ENCODE measurements around the gene ERAP2. TPM values are rescaled to one million over a fixed set of nuclear protein-coding genes. Genes with fewer than 3 reads are reported as not detected.
A peak's percentile ranks its signal among the peaks of the same experiment; 100 is the strongest.

ERAP2 gene
- total and polyA plus RNA-seq, 10 of the 15 experiments (the other 5 are each of a cell fraction or from before 2014, with no cell fraction given), result 4.0 to 28.7 (median 11.7) TPM

DNA sequence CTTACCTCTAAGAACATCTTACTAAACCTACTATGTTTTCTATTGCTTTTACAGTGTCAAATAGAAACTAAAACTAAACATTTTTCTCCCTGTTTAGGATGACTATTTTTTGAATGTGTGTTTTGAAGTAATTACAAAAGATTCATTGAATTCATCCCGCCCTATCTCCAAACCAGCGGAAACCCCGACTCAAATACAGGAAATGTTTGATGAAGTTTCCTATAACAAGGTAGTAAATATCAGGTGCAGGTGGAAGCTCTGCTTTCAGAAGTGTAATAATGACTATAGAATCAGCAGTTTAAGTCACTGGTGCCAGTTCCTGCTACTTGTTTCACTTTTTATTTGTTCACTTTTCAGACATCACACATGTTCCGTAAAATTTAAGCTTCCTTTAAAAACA, 20.0 kb downstream of the ERAP2 start (continued):
- TF ChIP-seq RB1 (IDR thresholded peaks at IDR 0.05; ENCODE audit: borderline replicate concordance), result no peak
- no peak for TF ChIP-seq FOXM1 (IDR thresholded peaks at IDR 0.05; ENCODE audit: low read depth, low read length)
- TF ChIP-seq SMC3 (IDR thresholded peaks at IDR 0.05; ENCODE audit: borderline replicate concordance, low read length), result no peak; the same call in 1 of the 2 replicates
- TF ChIP-seq ZNF384 (IDR thresholded peaks at IDR 0.05; ENCODE audit: borderline replicate concordance, low read depth, low read length), result no peak
- peak; percentile 88 to 90 for TF ChIP-seq BHLHE40 (IDR thresholded peaks at IDR 0.05; ENCODE audit: borderline replicate concordance in 1 of 2, low read depth in 2 of 2, low read length in 1 of 2)
- no peak for TF ChIP-seq NFIC (IDR thresholded peaks at IDR 0.05; ENCODE audit: low read depth, low read length)
- TF ChIP-seq SMARCA5 (IDR thresholded peaks at IDR 0.05), result no peak
- TF ChIP-seq RCOR1 (conservative IDR thresholded peaks at IDR 0.05; ENCODE audit: low read depth, low read length), result no peak
- no peak for TF ChIP-seq FOS (IDR thresholded peaks at IDR 0.05; ENCODE audit: borderline replicate concordance, extremely low read depth, insufficient read length)
- no peak for TF ChIP-seq KLF5 (IDR thresholded peaks at IDR 0.05; ENCODE audit: partially characterized antibody)
- TF ChIP-seq SIX5 (IDR thresholded peaks at IDR 0.05; ENCODE audit: low read depth, low read length, severe bottlenecking), result no peak
- TF ChIP-seq POLR2A (IDR thresholded peaks at IDR 0.05; ENCODE audit: low read depth, low read length), result no peak
- no peak for TF ChIP-seq ZBED1 (IDR thresholded peaks at IDR 0.05; ENCODE audit: borderline replicate concordance)
- TF ChIP-seq EP300 (IDR thresholded peaks at IDR 0.05; ENCODE audit: borderline replicate concordance in 1 of 2, control insufficient read depth in 1 of 2, low read depth in 2 of 2, low read length in 2 of 2), result 0 out of 4 replicates have a peak, but pooled peaks of 1 of the 2 experiments have one; percentile 12
- no peak for TF ChIP-seq CHD2 (IDR thresholded peaks at IDR 0.05; ENCODE audit: borderline replicate concordance, low read depth, low read length)
- no peak for TF ChIP-seq PAX5 (IDR thresholded peaks at IDR 0.05; ENCODE audit: borderline replicate concordance, low read depth, low read length)
- TF ChIP-seq, protein P1, sequence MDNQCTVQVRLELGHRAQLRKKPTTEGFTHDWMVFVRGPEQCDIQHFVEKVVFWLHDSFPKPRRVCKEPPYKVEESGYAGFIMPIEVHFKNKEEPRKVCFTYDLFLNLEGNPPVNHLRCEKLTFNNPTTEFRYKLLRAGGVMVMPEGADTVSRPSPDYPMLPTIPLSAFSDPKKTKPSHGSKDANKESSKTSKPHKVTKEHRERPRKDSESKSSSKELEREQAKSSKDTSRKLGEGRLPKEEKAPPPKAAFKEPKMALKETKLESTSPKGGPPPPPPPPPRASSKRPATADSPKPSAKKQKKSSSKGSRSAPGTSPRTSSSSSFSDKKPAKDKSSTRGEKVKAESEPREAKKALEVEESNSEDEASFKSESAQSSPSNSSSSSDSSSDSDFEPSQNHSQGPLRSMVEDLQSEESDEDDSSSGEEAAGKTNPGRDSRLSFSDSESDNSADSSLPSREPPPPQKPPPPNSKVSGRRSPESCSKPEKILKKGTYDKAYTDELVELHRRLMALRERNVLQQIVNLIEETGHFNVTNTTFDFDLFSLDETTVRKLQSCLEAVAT (IDR thresholded peaks at IDR 0.05), result peak; percentile 57; the same call in 1 of the 2 replicates
- TF ChIP-seq MYC (IDR thresholded peaks at IDR 0.05; ENCODE audit: insufficient read depth, insufficient read length, insufficient replicate concordance, low read length, severe bottlenecking), result no peak
- TF ChIP-seq IKZF2 (IDR thresholded peaks at IDR 0.05), result no peak
- TF ChIP-seq, protein P2, sequence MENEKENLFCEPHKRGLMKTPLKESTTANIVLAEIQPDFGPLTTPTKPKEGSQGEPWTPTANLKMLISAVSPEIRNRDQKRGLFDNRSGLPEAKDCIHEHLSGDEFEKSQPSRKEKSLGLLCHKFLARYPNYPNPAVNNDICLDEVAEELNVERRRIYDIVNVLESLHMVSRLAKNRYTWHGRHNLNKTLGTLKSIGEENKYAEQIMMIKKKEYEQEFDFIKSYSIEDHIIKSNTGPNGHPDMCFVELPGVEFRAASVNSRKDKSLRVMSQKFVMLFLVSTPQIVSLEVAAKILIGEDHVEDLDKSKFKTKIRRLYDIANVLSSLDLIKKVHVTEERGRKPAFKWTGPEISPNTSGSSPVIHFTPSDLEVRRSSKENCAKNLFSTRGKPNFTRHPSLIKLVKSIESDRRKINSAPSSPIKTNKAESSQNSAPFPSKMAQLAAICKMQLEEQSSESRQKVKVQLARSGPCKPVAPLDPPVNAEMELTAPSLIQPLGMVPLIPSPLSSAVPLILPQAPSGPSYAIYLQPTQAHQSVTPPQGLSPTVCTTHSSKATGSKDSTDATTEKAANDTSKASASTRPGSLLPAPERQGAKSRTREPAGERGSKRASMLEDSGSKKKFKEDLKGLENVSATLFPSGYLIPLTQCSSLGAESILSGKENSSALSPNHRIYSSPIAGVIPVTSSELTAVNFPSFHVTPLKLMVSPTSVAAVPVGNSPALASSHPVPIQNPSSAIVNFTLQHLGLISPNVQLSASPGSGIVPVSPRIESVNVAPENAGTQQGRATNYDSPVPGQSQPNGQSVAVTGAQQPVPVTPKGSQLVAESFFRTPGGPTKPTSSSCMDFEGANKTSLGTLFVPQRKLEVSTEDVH (IDR thresholded peaks at IDR 0.05; ENCODE audit: low read depth, partially characterized antibody), result no peak
- TF ChIP-seq, protein P3, sequence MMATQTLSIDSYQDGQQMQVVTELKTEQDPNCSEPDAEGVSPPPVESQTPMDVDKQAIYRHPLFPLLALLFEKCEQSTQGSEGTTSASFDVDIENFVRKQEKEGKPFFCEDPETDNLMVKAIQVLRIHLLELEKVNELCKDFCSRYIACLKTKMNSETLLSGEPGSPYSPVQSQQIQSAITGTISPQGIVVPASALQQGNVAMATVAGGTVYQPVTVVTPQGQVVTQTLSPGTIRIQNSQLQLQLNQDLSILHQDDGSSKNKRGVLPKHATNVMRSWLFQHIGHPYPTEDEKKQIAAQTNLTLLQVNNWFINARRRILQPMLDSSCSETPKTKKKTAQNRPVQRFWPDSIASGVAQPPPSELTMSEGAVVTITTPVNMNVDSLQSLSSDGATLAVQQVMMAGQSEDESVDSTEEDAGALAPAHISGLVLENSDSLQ (IDR thresholded peaks at IDR 0.05), result no peak
- no peak for TF ChIP-seq NFYA (IDR thresholded peaks at IDR 0.05; ENCODE audit: borderline replicate concordance, low read depth, low read length)
- TF ChIP-seq CEBPB (IDR thresholded peaks at IDR 0.05; ENCODE audit: borderline replicate concordance in 1 of 2, low read depth in 2 of 2, low read length in 2 of 2), result no peak
- 0 out of 2 replicates have a peak, but pooled peaks have one; percentile 2 for TF ChIP-seq IKZF1 (conservative IDR thresholded peaks at IDR 0.05)
- peak in 1 of 2 experiments; percentile 55; a peak in 1 of 4 replicates for TF ChIP-seq ETV6 (conservative IDR thresholded peaks at IDR 0.05 in 1 of 2, IDR thresholded peaks at IDR 0.05 in 1 of 2; ENCODE audit: borderline replicate concordance in 1 of 2, low read depth in 1 of 2)
- TF ChIP-seq HDAC6 (IDR thresholded peaks at IDR 0.05; ENCODE audit: unreplicated experiment), result no peak
- TF ChIP-seq ZNF24 (IDR thresholded peaks at IDR 0.05), result peak; percentile 36; the same call in 1 of the 2 replicates

Measured in GM12878 (cell line).